Measurements from ENCODE around the gene UBAC2.

DNA sequence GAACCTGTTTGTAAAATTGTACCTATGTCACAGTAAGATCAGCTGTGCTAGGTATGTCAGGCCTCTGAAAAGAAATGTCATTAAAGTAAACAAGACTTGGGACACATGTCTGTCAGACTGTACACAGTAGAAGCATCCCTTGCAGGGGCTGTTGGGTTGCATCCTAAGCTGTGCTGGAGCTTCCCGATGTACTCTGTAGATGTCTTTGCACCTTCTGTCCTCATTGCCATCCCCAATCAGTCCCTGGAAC, 155.3 kb downstream of the UBAC2 start:
- TF ChIP-seq EZH2phosphoT487 (IDR thresholded peaks at IDR 0.05; ENCODE audit: borderline replicate concordance, low read depth, low read length) (no peak), CTCF (conservative IDR thresholded peaks at IDR 0.05; ENCODE audit: low read length) (no peak)

Measured in OCI-LY7 (cell line).